ENCODE measurements around the gene FKBP5. TPM values are rescaled to one million over a fixed set of nuclear protein-coding genes. Genes with fewer than 3 reads are reported as not detected.

Gene FKBP5
- total and polyA plus RNA-seq, 10 of the 15 experiments (the other 5 are each of a cell fraction or from before 2014, with no cell fraction given): 29.0 to 123 (median 62.3) TPM

GRCh38 chr6:35613762-35614161 lies 75.0 kb downstream of the FKBP5 start:
- no peak overlapping the region for H3K27ac ChIP-seq (ENCODE audit: control insufficient read depth, insufficient read depth)
- SMC1A ChIA-PET (ENCODE audit: uncharacterized antibody, unreplicated experiment): no interaction called here
- CTCF ChIA-PET: no interaction called here
- ATAC-seq (no peak), FAIRE-seq (peak; percentile 62), DNase-seq (ENCODE audit: low read depth, low spot score) (no peak)
- no peak overlapping the region for H3K4me2 ChIP-seq (ENCODE audit: control insufficient read depth, insufficient read depth)
- no peaks in the 10 kb centered on the region for H3K4me1 ChIP-seq (ENCODE audit: control insufficient read depth, insufficient read depth, low read length)
- H2AFZ ChIP-seq (ENCODE audit: control insufficient read depth, low read depth, low read length): no peak overlapping the region
- BruUV-seq (replicated peaks): no TSS peak
- no peaks in the 10 kb centered on the region for H3K27me3 ChIP-seq (replicated peaks in 1 of 2; ENCODE audit: control insufficient read depth in 2 of 2, insufficient read depth in 2 of 2, low read length in 1 of 2)
- TF ChIP-seq CTCF (IDR thresholded peaks at IDR 0.05 in 2 of 3, conservative IDR thresholded peaks at IDR 0.05 in 1 of 3; ENCODE audit: control insufficient read depth in 2 of 3, extremely low read depth in 1 of 3, insufficient read depth in 1 of 3, low read depth in 3 of 3, low read length in 3 of 3): no peak
- TF ChIP-seq PAX5 (IDR thresholded peaks at IDR 0.05; ENCODE audit: borderline replicate concordance, low read depth, low read length): no peak
- TF ChIP-seq IRF5 (IDR thresholded peaks at IDR 0.05; ENCODE audit: borderline replicate concordance): no peak
- no peak for TF ChIP-seq TBL1XR1 (IDR thresholded peaks at IDR 0.05; ENCODE audit: low read depth, low read length)
- no peak for TF ChIP-seq E4F1 (IDR thresholded peaks at IDR 0.05; ENCODE audit: borderline replicate concordance, partially characterized antibody)
- TF ChIP-seq ELK1 (IDR thresholded peaks at IDR 0.05; ENCODE audit: low read depth, low read length): no peak
- TF ChIP-seq HDAC2 (IDR thresholded peaks at IDR 0.05): no peak
- TF ChIP-seq NFYB (IDR thresholded peaks at IDR 0.05; ENCODE audit: insufficient read depth, low read depth, low read length): no peak
- POLR2A ChIA-PET: no interaction called here
- RAD21 ChIA-PET (ENCODE audit: unreplicated experiment): no interaction called here
- H3K4me3 ChIP-seq: no peak overlapping the region
- H3K79me2 ChIP-seq (ENCODE audit: control insufficient read depth, insufficient read depth, low read length): no peaks in the 10 kb centered on the region
- peaks cover 1 to 9% of the 10 kb centered on the region in 2 experiments for H3K36me3 ChIP-seq (ENCODE audit: control insufficient read depth in 2 of 2, insufficient read depth in 2 of 2, low read length in 1 of 2)
- in situ Hi-C loops (cut with MboI): no loop called here
- H3K9ac ChIP-seq (ENCODE audit: control insufficient read depth, insufficient read depth, low read length): no peak overlapping the region
- no peaks in the 10 kb centered on the region; the same call in 2 of the 3 replicates for H3K9me3 ChIP-seq (replicated peaks; ENCODE audit: control insufficient read depth, insufficient read depth, low read length)
- 100% methylated on average over 1 of the region's 1 CpG for WGBS (ENCODE audit: insufficient coverage, insufficient replicate concordance, low lambda C conversion rate, missing lambda C conversion rate)
- intact Hi-C loops (cut with micrococcal nuclease; ENCODE audit: unreplicated experiment): no loop called here
- no peaks in the 10 kb centered on the region for H4K20me1 ChIP-seq (ENCODE audit: control insufficient read depth, insufficient read depth)

All from GM12878 (cell line).